HepG2 (cell line): ENCODE data around the gene RIMBP2. TPM values are rescaled to one million over a fixed set of nuclear protein-coding genes. Genes with fewer than 3 reads are reported as not detected.

Experiments
- ATAC-seq: fragments of 200-7000 bp; cut with Tn5 transposase; 3 replicates; pipeline ENCODE4 v1.9.1; 2020; ENCODE audit warnings: mild to moderate bottlenecking, moderate library complexity
- BruUV-seq: library from RNA; stranded (reverse); fragments of 400-500 nt; replicated peaks from 2 replicates; lab custom pipeline; 2021; lab: Mats Ljungman, UMichigan
- CTCF ChIA-PET: fragments of 300-600 bp; formaldehyde crosslinking; extraction: SDS; loops from one replicate; lab custom pipeline; 2021; ENCODE audit warnings: low total read pairs, inconsistent platforms, low intra/inter-chr PET ratio; lab: Yijun Ruan, JAX
- POLR2A ChIA-PET: fragments of 350-600 bp; sonication (Branson Sonifier 250); formaldehyde crosslinking; loops from one replicate; lab custom pipeline; 2020; ENCODE audit warnings: antibody characterized with exemption, inconsistent platforms; lab: Yijun Ruan, JAX
- DNase-seq: peaks from one replicate; pipeline ENCODE4 v3.0.0-alpha.2; 2015; ENCODE audit warnings: low spot score
- FAIRE-seq: peaks from 3 replicates; lab custom pipeline; 2011; peaks lifted over from hg19 to GRCh38; lab: Jason Lieb, UNC
- H2AFZ ChIP-seq: one replicate; pipeline ENCODE4 v1.6.1; 2011; ENCODE audit warnings: low read length, inconsistent platforms
- H3K27ac ChIP-seq: fragments of 300-600 bp; 3 replicates; pipeline ENCODE4 v1.8.0; 2011; ENCODE audit warnings: mixed run types, mild to moderate bottlenecking, mixed read lengths, low read length, inconsistent platforms; ENCODE audit not compliant: insufficient read depth; ENCODE audit errors: extremely low read length
- H3K27me3 ChIP-seq, 2 experiments: fragments of 200-600 bp in 1 of 2; 2 replicates in 1 of 2; 3 replicates in 1 of 2; pipeline versions ENCODE4 v1.6.0 to v1.8.0; 2011; ENCODE audit warnings: low read length in 2 of 2, mild to moderate bottlenecking in 2 of 2, moderate library complexity in 2 of 2, inconsistent platforms in 1 of 2; ENCODE audit not compliant: insufficient read depth in 2 of 2, control insufficient read depth in 1 of 2
- H3K36me3 ChIP-seq, 2 experiments: fragments of 200-600 bp in 1 of 2; replicated peaks in 1 of 2; 2 replicates in 1 of 2; 3 replicates in 1 of 2; pipeline versions ENCODE4 v1.5.1 to v1.8.0; 2011; ENCODE audit warnings: low read length in 2 of 2, inconsistent platforms in 1 of 2; ENCODE audit not compliant: insufficient read depth in 2 of 2, control insufficient read depth in 1 of 2
- H3K4me1 ChIP-seq: 2 replicates; pipeline ENCODE4 v1.5.1; 2012; ENCODE audit warnings: low read length, inconsistent platforms; ENCODE audit not compliant: insufficient read depth
- H3K4me2 ChIP-seq: 2 replicates; pipeline ENCODE4 v1.6.0; 2011; ENCODE audit warnings: low read depth, low read length, inconsistent platforms
- H3K4me3 ChIP-seq, 3 experiments: fragments of 200-600 bp in 1 of 3; sonication (generic), shearing (Covaris generic) in 1 of 3; replicated peaks in 1 of 3; 2 replicates each; pipeline ENCODE4 v1.5.1; 2011 to 2016; ENCODE audit warnings: low read length in 3 of 3, inconsistent platforms in 2 of 3, low read depth in 2 of 3, mild to moderate bottlenecking in 2 of 3, control low read depth in 1 of 3, mixed read lengths in 1 of 3; ENCODE audit not compliant: insufficient read depth in 1 of 3
- H3K79me2 ChIP-seq: one replicate; pipeline ENCODE4 v1.6.1; 2011; ENCODE audit warnings: low read length, inconsistent platforms; ENCODE audit not compliant: insufficient read depth
- H3K9ac ChIP-seq: 2 replicates; pipeline ENCODE4 v1.6.0; 2011; ENCODE audit warnings: mild to moderate bottlenecking, low read depth, low read length, inconsistent platforms; ENCODE audit not compliant: insufficient read depth
- H3K9me3 ChIP-seq: 2 replicates; pipeline ENCODE4 v1.5.1; 2012; ENCODE audit warnings: mild to moderate bottlenecking, low read length
- H4K20me1 ChIP-seq: 2 replicates; pipeline ENCODE4 v1.6.0; 2011; ENCODE audit warnings: inconsistent platforms, mild to moderate bottlenecking, low read length, moderate library complexity; ENCODE audit not compliant: insufficient read depth
- AKAP8 ChIP-seq: sonication (generic); formaldehyde crosslinking; IDR thresholded peaks from 2 replicates; pipeline ENCODE4 v1.5.1; 2020; ENCODE audit warnings: mild to moderate bottlenecking, missing genetic modification reagents
- ARID2 ChIP-seq: sonication (generic); formaldehyde crosslinking; IDR thresholded peaks from 2 replicates; pipeline ENCODE4 v1.8.1; 2022; ENCODE audit warnings: mild to moderate bottlenecking, missing genetic modification reagents, borderline replicate concordance
- FLYWCH1 ChIP-seq: sonication (generic); formaldehyde crosslinking; IDR thresholded peaks from 2 replicates; pipeline ENCODE4 v1.8.1; 2023; ENCODE audit warnings: mild to moderate bottlenecking, missing genetic modification reagents
- GFI1 ChIP-seq: sonication (generic); formaldehyde crosslinking; IDR thresholded peaks from 2 replicates; pipeline ENCODE4 v1.5.0; 2020; ENCODE audit warnings: missing genetic modification reagents, mild to moderate bottlenecking, borderline replicate concordance
- HMG20B ChIP-seq: conservative IDR thresholded peaks from 2 replicates; pipeline ENCODE4 v1.6.1; 2016; ENCODE audit warnings: missing genetic modification reagents, missing compliant biosample characterization
- KLF15 ChIP-seq: sonication (generic); formaldehyde crosslinking; IDR thresholded peaks from 2 replicates; pipeline ENCODE4 v1.8.1; 2023; ENCODE audit warnings: borderline replicate concordance, mild to moderate bottlenecking, inconsistent platforms, missing genetic modification reagents, mixed read lengths
- KLF9 ChIP-seq: IDR thresholded peaks from 2 replicates; pipeline ENCODE4 v1.6.1; 2016; ENCODE audit warnings: low read depth
- MXI1 ChIP-seq: IDR thresholded peaks from 3 replicates; pipeline ENCODE4 v1.6.1; 2012; ENCODE audit warnings: low read depth, low read length, inconsistent platforms, borderline replicate concordance
- NAIF1 ChIP-seq: sonication (generic); formaldehyde crosslinking; IDR thresholded peaks from 2 replicates; pipeline ENCODE4 v1.5.0; 2020; ENCODE audit warnings: mild to moderate bottlenecking, missing genetic modification reagents, borderline replicate concordance
- NCOR1 ChIP-seq: fragments of 200-600 bp; sonication (generic); IDR thresholded peaks from 2 replicates; pipeline ENCODE4 v1.7.0; 2017; ENCODE audit warnings: antibody characterized with exemption, low read length, borderline replicate concordance
- POLR2AphosphoS2 ChIP-seq: IDR thresholded peaks from 2 replicates; pipeline ENCODE4 v1.6.1; 2011; ENCODE audit warnings: low read depth, low read length, improper control_type of control experiment
- RBAK ChIP-seq: sonication (generic); formaldehyde crosslinking; IDR thresholded peaks from 2 replicates; pipeline ENCODE4 v1.5.1; 2020; ENCODE audit warnings: mild to moderate bottlenecking, missing genetic modification reagents
- SMYD3 ChIP-seq: sonication (generic); formaldehyde crosslinking; IDR thresholded peaks from 2 replicates; pipeline ENCODE4 v1.8.1; 2023; ENCODE audit warnings: mild to moderate bottlenecking, missing genetic modification reagents
- ZBTB43 ChIP-seq: sonication (generic); formaldehyde crosslinking; conservative IDR thresholded peaks from 2 replicates; pipeline ENCODE4 v1.4.0; 2020; ENCODE audit warnings: missing genetic modification reagents
- ZFP41 ChIP-seq: sonication (generic); formaldehyde crosslinking; IDR thresholded peaks from 2 replicates; pipeline ENCODE4 v1.4.0; 2020; ENCODE audit warnings: mild to moderate bottlenecking, missing genetic modification reagents, borderline replicate concordance
- ZNF577 ChIP-seq: sonication (generic); formaldehyde crosslinking; IDR thresholded peaks from 2 replicates; pipeline ENCODE4 v1.4.0; 2020; ENCODE audit warnings: mild to moderate bottlenecking, low read depth, missing genetic modification reagents, borderline replicate concordance
- ZNF720 ChIP-seq: sonication (generic); formaldehyde crosslinking; IDR thresholded peaks from 2 replicates; pipeline ENCODE4 v1.4.0; 2020; ENCODE audit warnings: missing genetic modification reagents
- ZSCAN30 ChIP-seq: sonication (generic); formaldehyde crosslinking; IDR thresholded peaks from 2 replicates; pipeline ENCODE4 v1.5.0; 2020; ENCODE audit warnings: mild to moderate bottlenecking, missing genetic modification reagents
- WGBS: methylation state at CpG from one replicate; pipeline ENCODE4 v1.1.6; 2017; ENCODE audit warnings: low lambda C conversion rate; 5-methylcytosine and 5-hydroxymethylcytosine counted together
- in situ Hi-C: cut with HindIII; loops from 2 replicates; pipeline ENCODE4 v1.10.0; 2017; ENCODE audit warnings: low pct_unique_long_range_greater_than_20kb; ENCODE audit not compliant: extremely low pct_ligation_motif_present
- intact Hi-C: fragments of 100-400 bp; cut with micrococcal nuclease; formaldehyde crosslinking; loops from one replicate; pipeline ENCODE4 v1.10.0; 2022; ENCODE audit not compliant: unreplicated experiment
- polyA plus RNA-seq, 8 experiments: library from polyadenylated mRNA; depleted of rRNA in 3 of 8; stranded (reverse) in 7 of 8; unstranded in 1 of 8; fragments of >200 nt; fragmentation: Illumina TruSeq in 4 of 8; extraction: Trizol in 4 of 8; gene quantifications; 2 replicates each; pipeline versions ENCODE4 v1.2.1 to v1.2.3, GENCODE V29; 2011 to 2016; ENCODE audit warnings: low read depth in 4 of 8, missing spikeins in 1 of 8, mixed read lengths in 1 of 8; ENCODE audit not compliant: insufficient read depth in 1 of 8
- total RNA-seq, 5 experiments: library from RNA; depleted of rRNA; stranded (reverse); fragments of >200 nt; fragmentation: Illumina TruSeq; extraction: Trizol; gene quantifications; 2 replicates each; pipeline ENCODE4 v1.2.3, GENCODE V29; 2016; ENCODE audit warnings: low read depth in 1 of 5
- TF ChIP-seq, protein P1 (sequence below): sonication (generic); formaldehyde crosslinking; IDR thresholded peaks from 2 replicates; pipeline ENCODE4 v1.5.0; 2020; ENCODE audit warnings: missing genetic modification reagents

The RIMBP2 gene
- total and polyA plus RNA-seq, 2 of the 13 experiments (the other 11 are each of a cell fraction or from before 2014, with no cell fraction given): 0.03 TPM; not detected in 1

- intact Hi-C loops (no loop called here), in situ Hi-C loops (no loop called here)
- DNase-seq (no peak), FAIRE-seq (no peak), ATAC-seq (no peak)
- no peak overlapping the region for H2AFZ ChIP-seq
- POLR2A ChIA-PET: no interaction called here
- 9% methylated on average over 5 of the region's 5 CpGs for WGBS
- no TSS peak for BruUV-seq
- H3K4me2 ChIP-seq: no peak overlapping the region
- H3K4me1 ChIP-seq: no peaks in the 10 kb centered on the region
- CTCF ChIA-PET: no interaction called here
- no peaks in the 10 kb centered on the region for H4K20me1 ChIP-seq
- H3K36me3 ChIP-seq: no peaks in the 10 kb centered on the region
- no peak overlapping the region for H3K9ac ChIP-seq
- H3K79me2 ChIP-seq: no peaks in the 10 kb centered on the region
- H3K4me3 ChIP-seq: no peak overlapping the region
- no peaks in the 10 kb centered on the region for H3K9me3 ChIP-seq
- H3K27me3 ChIP-seq: peaks cover 6 to 53% of the 10 kb centered on the region in 2 experiments
- TF ChIP-seq RBAK: no peak
- no peak for TF ChIP-seq KLF9
- TF ChIP-seq KLF15 (CRISPR knock-in tag): no peak
- no peak for TF ChIP-seq NAIF1 (CRISPR knock-in tag)
- no peak for TF ChIP-seq GFI1
- no peak for TF ChIP-seq ZFP41 (CRISPR knock-in tag)
- no peak for TF ChIP-seq POLR2AphosphoS2
- TF ChIP-seq, protein P1, sequence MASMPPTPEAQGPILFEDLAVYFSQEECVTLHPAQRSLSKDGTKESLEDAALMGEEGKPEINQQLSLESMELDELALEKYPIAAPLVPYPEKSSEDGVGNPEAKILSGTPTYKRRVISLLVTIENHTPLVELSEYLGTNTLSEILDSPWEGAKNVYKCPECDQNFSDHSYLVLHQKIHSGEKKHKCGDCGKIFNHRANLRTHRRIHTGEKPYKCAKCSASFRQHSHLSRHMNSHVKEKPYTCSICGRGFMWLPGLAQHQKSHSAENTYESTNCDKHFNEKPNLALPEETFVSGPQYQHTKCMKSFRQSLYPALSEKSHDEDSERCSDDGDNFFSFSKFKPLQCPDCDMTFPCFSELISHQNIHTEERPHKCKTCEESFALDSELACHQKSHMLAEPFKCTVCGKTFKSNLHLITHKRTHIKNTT: no peak
- TF ChIP-seq FLYWCH1 (CRISPR knock-in tag): no peak
- TF ChIP-seq MXI1: no peak
- no peak for TF ChIP-seq ZNF577 (CRISPR knock-in tag)
- no peak for TF ChIP-seq ZNF720 (CRISPR knock-in tag)
- TF ChIP-seq NCOR1: no peak
- no peak for TF ChIP-seq ZBTB43 (CRISPR knock-in tag)
- TF ChIP-seq HMG20B (CRISPR knock-in tag): no peak
- no peak for TF ChIP-seq SMYD3
- no peak for TF ChIP-seq ZSCAN30
- TF ChIP-seq ARID2 (CRISPR knock-in tag): no peak
- no peak for TF ChIP-seq AKAP8 (CRISPR knock-in tag)
- H3K27ac ChIP-seq: no peak overlapping the region
Measured at GRCh38 chr12:130671556-130671955, 44.5 kb downstream of the RIMBP2 start.
